Measurements from ENCODE around the gene U2AF2. TPM values are rescaled to one million over a fixed set of nuclear protein-coding genes. Genes with fewer than 3 reads are reported as not detected.

U2AF2 gene
- total and polyA plus RNA-seq, 8 donors: 123 to 213 (median 170) TPM

DNA sequence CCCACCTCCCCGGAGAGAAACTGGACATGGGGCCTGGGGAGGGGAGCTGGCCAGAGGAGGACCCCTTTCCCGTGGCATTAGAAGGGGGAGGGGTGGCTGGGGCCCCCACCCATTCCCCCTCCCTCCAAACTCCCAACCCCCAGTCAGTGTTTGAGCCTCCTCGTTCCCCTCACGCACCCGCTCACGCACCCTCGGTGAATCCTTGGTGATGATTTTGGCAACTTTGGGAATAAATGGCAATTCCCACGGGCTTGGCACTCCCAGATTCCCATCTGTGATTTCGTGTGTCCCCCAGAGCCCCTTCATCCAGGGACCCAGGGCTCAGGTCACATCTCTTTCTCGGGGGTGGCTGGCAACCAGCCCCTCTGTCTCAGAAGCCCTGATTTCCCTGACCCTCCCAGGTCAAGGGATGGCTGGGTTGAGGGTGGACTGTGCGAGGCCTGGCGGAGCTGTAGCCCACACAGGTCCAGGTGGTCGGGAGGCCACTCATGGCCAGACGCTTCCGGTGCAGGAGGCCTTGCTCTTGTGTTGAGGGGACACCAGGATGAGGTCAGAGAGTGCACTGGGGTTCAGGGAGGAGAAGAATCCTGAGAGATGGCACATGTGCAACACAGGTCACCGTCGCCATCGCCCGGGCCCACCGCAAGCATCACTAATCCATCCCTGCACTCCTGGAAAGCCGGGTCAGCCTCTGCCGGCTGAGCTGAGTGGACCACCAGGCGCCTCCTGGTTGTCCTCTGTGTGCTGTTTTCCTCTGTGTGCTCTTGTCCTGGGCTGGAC, 40.9 kb downstream of the U2AF2 start:
- no peaks in the 10 kb centered on the region for H3K27me3 ChIP-seq
- ATAC-seq: no peak
- peaks cover 0 to 100% of the 10 kb centered on the region in 2 donors for H3K36me3 ChIP-seq
- H3K4me3 ChIP-seq: no peak overlapping the region
- intact Hi-C loops (cut with DNase I): no loop called here
- no peaks in the 10 kb centered on the region for H3K4me1 ChIP-seq
- TF ChIP-seq, protein P1, sequence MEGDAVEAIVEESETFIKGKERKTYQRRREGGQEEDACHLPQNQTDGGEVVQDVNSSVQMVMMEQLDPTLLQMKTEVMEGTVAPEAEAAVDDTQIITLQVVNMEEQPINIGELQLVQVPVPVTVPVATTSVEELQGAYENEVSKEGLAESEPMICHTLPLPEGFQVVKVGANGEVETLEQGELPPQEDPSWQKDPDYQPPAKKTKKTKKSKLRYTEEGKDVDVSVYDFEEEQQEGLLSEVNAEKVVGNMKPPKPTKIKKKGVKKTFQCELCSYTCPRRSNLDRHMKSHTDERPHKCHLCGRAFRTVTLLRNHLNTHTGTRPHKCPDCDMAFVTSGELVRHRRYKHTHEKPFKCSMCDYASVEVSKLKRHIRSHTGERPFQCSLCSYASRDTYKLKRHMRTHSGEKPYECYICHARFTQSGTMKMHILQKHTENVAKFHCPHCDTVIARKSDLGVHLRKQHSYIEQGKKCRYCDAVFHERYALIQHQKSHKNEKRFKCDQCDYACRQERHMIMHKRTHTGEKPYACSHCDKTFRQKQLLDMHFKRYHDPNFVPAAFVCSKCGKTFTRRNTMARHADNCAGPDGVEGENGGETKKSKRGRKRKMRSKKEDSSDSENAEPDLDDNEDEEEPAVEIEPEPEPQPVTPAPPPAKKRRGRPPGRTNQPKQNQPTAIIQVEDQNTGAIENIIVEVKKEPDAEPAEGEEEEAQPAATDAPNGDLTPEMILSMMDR (IDR thresholded peaks at IDR 0.05): no peak
- no peaks in the 10 kb centered on the region for H3K9me3 ChIP-seq
- peak in 1 of 4 donors; percentile 44 for DNase-seq
- H3K27ac ChIP-seq: no peak overlapping the region

DNA sequence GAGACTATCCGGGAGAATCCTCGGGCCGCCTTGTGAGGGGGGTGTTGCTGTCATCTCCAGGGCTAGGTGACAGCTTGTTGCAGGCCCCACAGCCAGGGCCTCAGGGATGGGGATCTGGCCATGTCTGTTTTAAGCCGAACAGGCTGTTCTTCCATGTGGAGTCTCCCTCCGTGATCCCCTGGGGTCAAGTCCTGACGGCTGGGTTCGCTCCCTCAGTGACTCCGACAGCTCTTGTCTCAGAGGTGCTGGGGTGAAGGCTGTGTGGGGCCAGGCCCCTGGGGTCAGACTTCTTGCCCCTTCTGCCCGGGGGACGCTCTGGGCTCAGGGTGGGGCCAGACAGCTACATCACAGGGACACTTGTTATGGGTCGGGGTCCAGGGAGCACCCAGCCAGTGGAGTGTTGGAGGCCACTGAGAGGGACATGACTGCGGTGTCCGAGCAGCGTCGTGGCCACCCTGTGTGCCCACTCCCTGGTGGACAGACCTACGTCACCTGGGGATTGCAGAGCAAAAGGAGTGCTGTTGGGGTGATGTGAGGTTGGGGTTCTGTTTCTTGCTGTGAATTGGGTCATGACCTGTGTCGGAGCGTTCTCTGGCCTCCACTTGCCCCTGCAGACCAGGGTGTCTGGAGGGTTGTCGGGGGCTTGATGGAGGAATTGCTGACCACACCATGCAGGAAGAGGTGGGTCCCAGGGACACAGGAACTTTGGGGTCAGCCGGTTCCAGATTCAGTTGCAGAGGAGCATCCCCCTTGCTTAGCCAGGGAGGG, 41.6 kb downstream of the U2AF2 start:
- intact Hi-C loops (cut with DNase I): no loop called here
- ATAC-seq: no peak
- peaks cover 0 to 96% of the 10 kb centered on the region in 2 donors for H3K36me3 ChIP-seq

DNA sequence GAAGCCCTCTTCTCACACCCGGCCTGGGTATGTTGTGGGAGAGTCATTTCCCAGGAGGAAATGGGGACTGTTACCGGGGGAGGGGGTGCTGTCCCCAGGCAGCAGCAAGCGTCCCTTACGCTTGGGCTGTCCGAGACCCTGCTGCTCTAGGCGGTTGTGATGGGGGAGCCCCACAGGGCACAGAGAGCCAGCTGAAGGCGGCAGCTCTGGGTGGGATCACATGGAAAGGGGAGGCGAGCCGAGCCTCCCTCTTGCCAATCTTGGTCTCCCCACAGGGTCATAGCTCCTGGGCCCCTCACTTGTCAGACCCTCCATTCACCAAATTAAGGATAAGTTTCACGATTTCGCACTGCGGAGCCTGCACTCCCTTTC, 42.2 kb downstream of the U2AF2 start:
- TF ChIP-seq, protein P1 (IDR thresholded peaks at IDR 0.05): no peak
- H3K27ac ChIP-seq: no peak overlapping the region
- DNase-seq (peak in 1 of 4 donors; percentile 34), ATAC-seq (no peak)
- H3K36me3 ChIP-seq: peaks cover 0 to 91% of the 10 kb centered on the region in 2 donors
- no peaks in the 10 kb centered on the region for H3K4me1 ChIP-seq
- H3K4me3 ChIP-seq: no peak overlapping the region
- H3K27me3 ChIP-seq: no peaks in the 10 kb centered on the region
- no peaks in the 10 kb centered on the region for H3K9me3 ChIP-seq
- intact Hi-C loops (cut with DNase I): no loop called here

More for the DNA sequence above, 41.6 kb downstream of the U2AF2 start:
- DNase-seq: no peak
- Histone ChIP-seq H3K4me3 (no peak overlapping the region), H3K27me3 (no peaks in the 10 kb centered on the region), H3K9me3 (no peaks in the 10 kb centered on the region), H3K27ac (no peak overlapping the region), H3K4me1 (no peaks in the 10 kb centered on the region)
- TF ChIP-seq, protein P1 (IDR thresholded peaks at IDR 0.05): no peak

DNA sequence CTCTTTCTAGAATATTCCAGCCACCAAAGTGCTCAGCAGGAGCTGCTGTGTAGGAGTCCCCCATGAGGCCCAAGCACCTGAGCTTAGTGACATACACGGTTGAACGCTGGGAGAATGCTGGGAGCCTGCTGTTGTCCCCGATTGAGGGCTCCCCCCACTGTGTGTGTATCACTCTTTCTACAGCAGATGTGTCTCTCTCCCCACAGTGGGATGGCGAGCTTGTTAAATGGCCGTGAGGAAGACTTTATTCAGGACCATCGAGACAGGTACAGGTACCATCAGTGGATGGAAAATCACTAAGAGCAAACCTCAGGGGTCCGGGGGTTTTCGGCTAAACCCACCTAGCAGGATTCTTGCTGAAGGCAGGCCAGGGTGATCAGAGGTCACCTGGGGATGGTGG, 42.9 kb downstream of the U2AF2 start:
- Histone ChIP-seq H3K27ac (no peak overlapping the region), H3K9me3 (no peaks in the 10 kb centered on the region), H3K4me1 (no peaks in the 10 kb centered on the region), H3K4me3 (no peak overlapping the region), H3K36me3 (peaks cover 0 to 84% of the 10 kb centered on the region in 2 donors), H3K27me3 (no peaks in the 10 kb centered on the region)
- DNase-seq: no peak
- intact Hi-C loops (cut with DNase I): no loop called here
- no peak for ATAC-seq
- TF ChIP-seq, protein P1 (IDR thresholded peaks at IDR 0.05): no peak

DNA sequence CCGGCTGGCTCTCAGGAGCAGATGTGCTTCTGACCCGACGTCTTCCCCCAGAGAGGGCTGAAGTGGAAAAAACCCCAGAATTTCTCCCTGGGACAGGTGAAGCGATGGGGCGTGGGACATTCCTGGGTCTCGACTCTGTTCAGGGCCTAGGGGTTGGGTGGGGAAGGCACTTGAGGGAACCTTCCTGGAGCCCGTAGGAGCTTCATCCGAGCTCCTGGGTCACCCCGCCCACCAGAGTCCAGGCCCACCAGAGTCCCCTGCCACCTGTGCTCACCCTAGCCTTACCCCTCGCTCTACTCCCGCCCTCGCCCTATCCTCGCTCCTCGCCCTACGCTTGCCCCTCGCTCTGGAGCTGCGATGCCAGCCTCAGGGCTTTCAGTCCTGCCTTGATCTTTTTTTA, 43.4 kb downstream of the U2AF2 start:
- Histone ChIP-seq H3K36me3 (peaks cover 0 to 79% of the 10 kb centered on the region in 2 donors), H3K27ac (no peak overlapping the region), H3K4me1 (no peaks in the 10 kb centered on the region), H3K9me3 (no peaks in the 10 kb centered on the region), H3K4me3 (no peak overlapping the region), H3K27me3 (no peaks in the 10 kb centered on the region)
- ATAC-seq (no peak), DNase-seq (no peak)
- intact Hi-C loops (cut with DNase I): no loop called here
- TF ChIP-seq, protein P1 (IDR thresholded peaks at IDR 0.05): no peak
